H1 (cell line): ENCODE measurements around the gene HPCAL4. TPM values are rescaled to one million over a fixed set of nuclear protein-coding genes. Genes with fewer than 3 reads are reported as not detected.

Experiments used
- ASH2L ChIP-seq: fragments of 200-600, 300-600 bp; sonication (generic); IDR thresholded peaks from one replicate; pipeline ENCODE4 v1.7.1; 2017; ENCODE audit warnings: low read length
- BCL11A ChIP-seq, 2 experiments: IDR thresholded peaks; one replicate each; pipeline ENCODE4 v1.6.1; 2011; ENCODE audit warnings: low read depth in 2 of 2, low read length in 2 of 2, mild to moderate bottlenecking in 2 of 2
- CBX8 ChIP-seq: fragments of 300-800, 300-1000 bp; sonication (generic); IDR thresholded peaks from 2 replicates; pipeline ENCODE4 v1.7.1; 2016; ENCODE audit warnings: low read depth, low read length, borderline replicate concordance
- CHD2 ChIP-seq: IDR thresholded peaks from 2 replicates; pipeline ENCODE4 v1.6.1; 2012; ENCODE audit warnings: low read length, improper control_type of control experiment
- CREB1 ChIP-seq: IDR thresholded peaks from 2 replicates; pipeline ENCODE4 v1.6.1; 2012; ENCODE audit warnings: inconsistent platforms
- EZH2 ChIP-seq: fragments of 200-600 bp; sonication (generic); IDR thresholded peaks from 2 replicates; pipeline ENCODE4 v1.7.1; 2012; ENCODE audit warnings: low read depth, mild to moderate bottlenecking, moderate library complexity, low read length, inconsistent platforms; ENCODE audit not compliant: severe bottlenecking
- HDAC6 ChIP-seq: IDR thresholded peaks from one replicate; pipeline ENCODE4 v1.7.1; 2012; ENCODE audit warnings: low read depth, mild to moderate bottlenecking, inconsistent platforms, low read length, moderate library complexity
- JUND ChIP-seq: IDR thresholded peaks from 2 replicates; pipeline ENCODE4 v1.6.1; 2011; ENCODE audit warnings: mild to moderate bottlenecking, improper control_type of control experiment, low read length
- KDM1A ChIP-seq: fragments of 200-600, 300-600 bp; sonication (generic); IDR thresholded peaks from 2 replicates; pipeline ENCODE4 v1.7.1; 2016; ENCODE audit warnings: mild to moderate bottlenecking, low read length, borderline replicate concordance
- MAFK ChIP-seq: IDR thresholded peaks from 2 replicates; pipeline ENCODE4 v1.6.1; 2012; ENCODE audit warnings: low read depth, mild to moderate bottlenecking, improper control_type of control experiment, low read length
- NRF1 ChIP-seq: IDR thresholded peaks from 2 replicates; pipeline ENCODE4 v1.6.1; 2011; ENCODE audit warnings: mild to moderate bottlenecking, low read depth, low read length, improper control_type of control experiment
- POLR2A ChIP-seq, 2 experiments: IDR thresholded peaks; 1 replicate in 1 of 2; 2 replicates in 1 of 2; pipeline ENCODE4 v1.6.1; 2011; ENCODE audit warnings: low read depth in 2 of 2, low read length in 2 of 2, mild to moderate bottlenecking in 2 of 2; ENCODE audit errors: control extremely low read depth in 1 of 2
- POLR2AphosphoS5 ChIP-seq: IDR thresholded peaks from 2 replicates; pipeline ENCODE4 v1.6.1; 2011; ENCODE audit warnings: low read depth, low read length
- POU5F1 ChIP-seq: IDR thresholded peaks from 2 replicates; pipeline ENCODE4 v1.6.1; 2011; ENCODE audit warnings: low read depth, mild to moderate bottlenecking, low read length, moderate library complexity
- RFX5 ChIP-seq: IDR thresholded peaks from 2 replicates; pipeline ENCODE4 v1.6.1; 2011; ENCODE audit warnings: low read depth, low read length, improper control_type of control experiment, borderline replicate concordance
- RNF2 ChIP-seq: fragments of 200-900, 300-1000 bp; sonication (generic); IDR thresholded peaks from 2 replicates; pipeline ENCODE4 v1.7.1; 2016; ENCODE audit warnings: borderline replicate concordance, low read depth, mild to moderate bottlenecking, antibody characterized with exemption, low read length; ENCODE audit not compliant: poor library complexity, severe bottlenecking; ENCODE audit errors: missing control alignments
- SAP30 ChIP-seq: fragments of 300-600 bp; sonication (generic); IDR thresholded peaks from 2 replicates; pipeline ENCODE4 v1.7.1; 2012; ENCODE audit warnings: low read length, moderate library complexity, mild to moderate bottlenecking, inconsistent platforms; ENCODE audit not compliant: insufficient read depth, insufficient replicate concordance
- SIN3A ChIP-seq, 2 experiments: IDR thresholded peaks in 1 of 2; conservative IDR thresholded peaks in 1 of 2; 2 replicates each; pipeline ENCODE4 v1.6.1; 2011 to 2012; ENCODE audit warnings: low read length in 2 of 2, improper control_type of control experiment in 1 of 2, low read depth in 1 of 2, mild to moderate bottlenecking in 1 of 2
- SIX5 ChIP-seq: IDR thresholded peaks from 2 replicates; pipeline ENCODE4 v1.6.1; 2011; ENCODE audit warnings: mild to moderate bottlenecking, low read depth, low read length
- SRF ChIP-seq: IDR thresholded peaks from 2 replicates; pipeline ENCODE4 v1.6.1; 2011; ENCODE audit warnings: mild to moderate bottlenecking, low read depth, low read length, moderate library complexity
- SUZ12 ChIP-seq: fragments of 200-600 bp; sonication (generic); IDR thresholded peaks from 2 replicates; pipeline ENCODE4 v1.6.1; 2012; ENCODE audit warnings: mild to moderate bottlenecking, inconsistent platforms, low read length, moderate library complexity, mixed read lengths
- TAF1 ChIP-seq: IDR thresholded peaks from 2 replicates; pipeline ENCODE4 v1.6.1; 2011; ENCODE audit warnings: mild to moderate bottlenecking, low read depth, low read length
- TBP ChIP-seq: IDR thresholded peaks from 2 replicates; pipeline ENCODE4 v1.6.1; 2011; ENCODE audit warnings: low read depth, low read length, improper control_type of control experiment
- TEAD4 ChIP-seq: IDR thresholded peaks from 2 replicates; pipeline ENCODE4 v1.6.1; 2012; ENCODE audit warnings: low read depth, low read length, inconsistent platforms, mixed read lengths
- ZNF274 ChIP-seq: IDR thresholded peaks from 2 replicates; pipeline ENCODE4 v1.7.0; 2012; ENCODE audit warnings: low read length, borderline replicate concordance; ENCODE audit errors: extremely low read depth
- polyA plus RNA-seq, 7 experiments: library from polyadenylated mRNA; depleted of rRNA in 3 of 7; stranded (reverse) in 5 of 7; unstranded in 2 of 7; fragments of >200 nt in 5 of 7; fragments of 200-250 nt in 2 of 7; gene quantifications; 1 replicate in 5 of 7; 2 replicates in 1 of 7; 4 replicates in 1 of 7; pipeline versions ENCODE4 v1.2.1 to v1.2.3, GENCODE V29; 2011 to 2013; ENCODE audit warnings: missing spikeins in 2 of 7, mixed read lengths in 2 of 7
- total RNA-seq: library from RNA; stranded (reverse); fragmentation: NEBNext Ultra II Directional; extraction: Animal tissue kit (Norgen Biotek cat#: 25700); gene quantifications from 2 replicates; pipeline ENCODE4 v1.2.1, GENCODE V29; 2021

HPCAL4 gene
- total and polyA plus RNA-seq, 2 of the 8 experiments (the other 6 are each of a cell fraction or from before 2014, with no cell fraction given) = 0.54 to 0.74 TPM

GRCh38 chr1:39639305-39640130 lies 51.7 kb downstream of the HPCAL4 start, which contains the start of gene HEYL (continued):
- TF ChIP-seq NRF1 (no peak), ASH2L (peak; percentile 29), SRF (no peak), JUND (no peak), SIN3A (conservative IDR thresholded peaks at IDR 0.05 in 1 of 2, IDR thresholded peaks at IDR 0.05 in 1 of 2; ENCODE audit: low read depth in 1 of 2, low read length in 2 of 2) (no peak), RNF2 (no peak), POLR2A (IDR thresholded peaks at IDR 0.05; ENCODE audit: control extremely low read depth in 1 of 2, low read depth in 2 of 2, low read length in 2 of 2) (no peak), ZNF274 (no peak), SUZ12 (peak; percentile 25; the same call in 1 of the 2 replicates), HDAC6 (no peak), SAP30 (no peak), SIX5 (no peak), POLR2AphosphoS5 (no peak), CHD2 (no peak), KDM1A (peak; percentile 69; the same call in 1 of the 2 replicates), TEAD4 (0 out of 2 replicates have a peak, but pooled peaks have one; percentile 40), MAFK (no peak), TBP (no peak), EZH2 (no peak), CREB1 (no peak), BCL11A (IDR thresholded peaks at IDR 0.05; ENCODE audit: low read depth in 2 of 2, low read length in 2 of 2) (no peak), POU5F1 (no peak), RFX5 (no peak), CBX8 (no peak), TAF1 (no peak)
